H1 (cell line): ENCODE data around the gene IDUA. TPM values are rescaled to one million over a fixed set of nuclear protein-coding genes. Genes with fewer than 3 reads are reported as not detected.

ENCODE experiments used
- CTCF ChIA-PET: fragments of 300-600 bp; sonication (Branson Sonifier 250); formaldehyde crosslinking; loops from one replicate; lab custom pipeline; 2021; ENCODE audit not compliant: partially characterized antibody; lab: Charles Lee
- POLR2A ChIA-PET: fragments of 300-600 bp; sonication (Branson Sonifier 250); formaldehyde crosslinking; loops from one replicate; lab custom pipeline; 2021; ENCODE audit warnings: inconsistent platforms; ENCODE audit not compliant: partially characterized antibody; lab: Charles Lee
- DNase-seq, 2 experiments: peaks; one replicate each; pipeline versions ENCODE4 v3.0.0 to v3.0.0-alpha.2; 2010 to 2022; ENCODE audit warnings: low spot score in 2 of 2, low read depth in 1 of 2, mixed read lengths in 1 of 2
- FAIRE-seq: peaks from 2 replicates; lab custom pipeline; 2011; peaks lifted over from hg19 to GRCh38; lab: Jason Lieb, UNC
- H2AFZ ChIP-seq: 2 replicates; pipeline ENCODE4 v1.8.1; 2012; ENCODE audit warnings: low read length, inconsistent platforms
- H2AK5ac ChIP-seq: 2 replicates; pipeline ENCODE4 v1.6.1; 2013; ENCODE audit warnings: low read depth, low read length
- H2BK120ac ChIP-seq: replicated peaks from 2 replicates; pipeline ENCODE3; 2013; ENCODE audit warnings: low read depth, low read length, inconsistent platforms
- H2BK12ac ChIP-seq: 2 replicates; pipeline ENCODE4 v1.6.1; 2013; ENCODE audit warnings: low read depth, low read length
- H2BK15ac ChIP-seq: 2 replicates; pipeline ENCODE4 v1.6.1; 2013; ENCODE audit warnings: low read length
- H2BK20ac ChIP-seq: 2 replicates; pipeline ENCODE4 v1.6.1; 2013; ENCODE audit warnings: low read length
- H2BK5ac ChIP-seq: 2 replicates; pipeline ENCODE4 v1.6.1; 2013; ENCODE audit warnings: low read depth, low read length
- H3K14ac ChIP-seq: 2 replicates; pipeline ENCODE4 v1.6.1; 2013; ENCODE audit warnings: inconsistent platforms; ENCODE audit not compliant: insufficient read length
- H3K18ac ChIP-seq: 2 replicates; pipeline ENCODE4 v1.6.1; 2013; ENCODE audit warnings: low read length; ENCODE audit errors: extremely low read depth
- H3K23ac ChIP-seq: 2 replicates; pipeline ENCODE4 v1.6.1; 2013; ENCODE audit warnings: inconsistent platforms; ENCODE audit not compliant: insufficient read length
- H3K23me2 ChIP-seq: 2 replicates; pipeline ENCODE4 v1.6.1; 2013; ENCODE audit warnings: low read depth, low read length
- H3K27ac ChIP-seq: 2 replicates; pipeline ENCODE4 v1.6.1; 2011; ENCODE audit warnings: low read depth, low read length, inconsistent platforms
- H3K27me3 ChIP-seq, 4 experiments: replicated peaks in 1 of 4; 1 replicate in 1 of 4; 2 replicates in 3 of 4; pipeline versions ENCODE4 v1.6.1 to v1.8.1; 2011 to 2013; ENCODE audit warnings: low read length in 3 of 4, mild to moderate bottlenecking in 3 of 4, inconsistent platforms in 2 of 4, mixed read lengths in 2 of 4, moderate library complexity in 1 of 4; ENCODE audit not compliant: control insufficient read depth in 3 of 4, insufficient read depth in 3 of 4; ENCODE audit errors: extremely low read depth in 1 of 4
- H3K36me3 ChIP-seq, 4 experiments: 2 replicates each; pipeline versions ENCODE4 v1.6.1 to v1.8.1; 2011 to 2013; ENCODE audit warnings: mild to moderate bottlenecking in 4 of 4, low read length in 3 of 4, moderate library complexity in 2 of 4, control low read depth in 1 of 4, inconsistent platforms in 1 of 4; ENCODE audit not compliant: insufficient read depth in 4 of 4, control insufficient read depth in 2 of 4
- H3K4ac ChIP-seq: replicated peaks from 2 replicates; pipeline ENCODE3; 2013; ENCODE audit warnings: low read length, low read depth, mixed read lengths, inconsistent platforms; ENCODE audit not compliant: insufficient read length
- H3K4me1 ChIP-seq, 4 experiments: replicated peaks in 1 of 4; 1 replicate in 1 of 4; 2 replicates in 3 of 4; pipeline versions ENCODE4 v1.6.1 to v1.8.1; 2011 to 2013; ENCODE audit warnings: low read length in 3 of 4, inconsistent platforms in 2 of 4, mixed read lengths in 1 of 4; ENCODE audit not compliant: insufficient read depth in 4 of 4, control insufficient read depth in 3 of 4
- H3K4me2 ChIP-seq, 2 experiments: 2 replicates each; pipeline versions ENCODE4 v1.6.1 to v1.8.1; 2011 to 2013; ENCODE audit warnings: low read depth in 2 of 2, low read length in 2 of 2, control low read depth in 1 of 2, inconsistent platforms in 1 of 2, mild to moderate bottlenecking in 1 of 2; ENCODE audit not compliant: insufficient read depth in 1 of 2
- H3K4me3 ChIP-seq, 4 experiments: fragments of 200-600, 300-600 bp in 1 of 4; sonication (generic), shearing (Covaris generic), sonication (Bioruptor Twin) in 1 of 4; 2 replicates each; pipeline versions ENCODE4 v1.5.1 to v1.8.1; 2011 to 2016; ENCODE audit warnings: low read length in 4 of 4, low read depth in 3 of 4, control low read depth in 2 of 4, inconsistent platforms in 2 of 4, mild to moderate bottlenecking in 2 of 4, mixed read lengths in 1 of 4, moderate library complexity in 1 of 4; ENCODE audit not compliant: insufficient read depth in 2 of 4; ENCODE audit errors: extremely low read depth in 1 of 4
- H3K56ac ChIP-seq: replicated peaks from 2 replicates; pipeline ENCODE3; 2013; ENCODE audit warnings: low read depth, mild to moderate bottlenecking, mixed read lengths, low read length, inconsistent platforms; ENCODE audit not compliant: insufficient read length
- H3K79me1 ChIP-seq: 2 replicates; pipeline ENCODE4 v1.6.1; 2013; ENCODE audit warnings: low read depth, low read length, control low read depth
- H3K79me2 ChIP-seq, 2 experiments: 2 replicates each; pipeline versions ENCODE4 v1.6.1 to v1.8.1; 2012 to 2013; ENCODE audit warnings: low read length in 2 of 2, mild to moderate bottlenecking in 2 of 2, inconsistent platforms in 1 of 2; ENCODE audit not compliant: insufficient read depth in 2 of 2, control insufficient read depth in 1 of 2
- H3K9ac ChIP-seq, 4 experiments: replicated peaks in 1 of 4; 1 replicate in 1 of 4; 2 replicates in 3 of 4; pipeline versions ENCODE4 v1.6.1 to v1.8.1; 2011 to 2013; ENCODE audit warnings: low read depth in 3 of 4, low read length in 3 of 4, control low read depth in 2 of 4, mild to moderate bottlenecking in 2 of 4, moderate library complexity in 2 of 4, inconsistent platforms in 1 of 4; ENCODE audit errors: extremely low read depth in 1 of 4
- H3K9me3 ChIP-seq, 2 experiments: 2 replicates each; pipeline versions ENCODE4 v1.6.1 to v1.8.1; 2012 to 2013; ENCODE audit warnings: mild to moderate bottlenecking in 2 of 2, moderate library complexity in 2 of 2, control low read depth in 1 of 2, inconsistent platforms in 1 of 2, low read depth in 1 of 2, low read length in 1 of 2, mixed read lengths in 1 of 2; ENCODE audit not compliant: insufficient read depth in 2 of 2
- H4K20me1 ChIP-seq, 2 experiments: replicated peaks in 1 of 2; 2 replicates each; pipeline versions ENCODE3 to v1.8.1; 2011 to 2013; ENCODE audit warnings: inconsistent platforms in 2 of 2, low read length in 2 of 2, mild to moderate bottlenecking in 1 of 2; ENCODE audit not compliant: insufficient read depth in 2 of 2, control insufficient read depth in 1 of 2
- H4K5ac ChIP-seq: 2 replicates; pipeline ENCODE4 v1.6.1; 2013; ENCODE audit warnings: low read length, low read depth, mixed read lengths, inconsistent platforms; ENCODE audit not compliant: insufficient read length
- H4K8ac ChIP-seq: 2 replicates; pipeline ENCODE4 v1.8.0; 2013; ENCODE audit warnings: mild to moderate bottlenecking, moderate library complexity, low read length, inconsistent platforms; ENCODE audit not compliant: insufficient read depth; ENCODE audit errors: extremely low read depth
- H4K91ac ChIP-seq: replicated peaks from 2 replicates; pipeline ENCODE3; 2013; ENCODE audit warnings: low read length, mixed read lengths, inconsistent platforms; ENCODE audit not compliant: insufficient read length
- CBX8 ChIP-seq: fragments of 300-800, 300-1000 bp; sonication (generic); IDR thresholded peaks from 2 replicates; pipeline ENCODE4 v1.7.1; 2016; ENCODE audit warnings: low read depth, low read length, borderline replicate concordance
- CHD2 ChIP-seq: IDR thresholded peaks from 2 replicates; pipeline ENCODE4 v1.6.1; 2012; ENCODE audit warnings: low read length, improper control_type of control experiment
- GABPA ChIP-seq: IDR thresholded peaks from 2 replicates; pipeline ENCODE4 v1.6.1; 2011; ENCODE audit warnings: mild to moderate bottlenecking, low read length, moderate library complexity, borderline replicate concordance; ENCODE audit not compliant: insufficient read depth
- RNF2 ChIP-seq: fragments of 200-900, 300-1000 bp; sonication (generic); IDR thresholded peaks from 2 replicates; pipeline ENCODE4 v1.7.1; 2016; ENCODE audit warnings: borderline replicate concordance, low read depth, mild to moderate bottlenecking, antibody characterized with exemption, low read length; ENCODE audit not compliant: poor library complexity, severe bottlenecking; ENCODE audit errors: missing control alignments
- RXRA ChIP-seq: IDR thresholded peaks from 2 replicates; pipeline ENCODE4 v1.6.1; 2011; ENCODE audit warnings: low read depth, mild to moderate bottlenecking, low read length, moderate library complexity; ENCODE audit not compliant: insufficient read depth
- SP1 ChIP-seq: IDR thresholded peaks from 2 replicates; pipeline ENCODE4 v1.6.1; 2011; ENCODE audit warnings: low read depth, low read length
- WGBS, 2 experiments: shearing (Covaris generic) in 1 of 2; methylation state at CpG; one replicate each; pipeline versions ENCODE4 v1.1.6 to v1.1.7; 2013 to 2015; ENCODE audit warnings: low lambda C conversion rate in 2 of 2, mixed read lengths in 2 of 2, inconsistent platforms in 1 of 2, low coverage in 1 of 2, missing lambda C conversion rate in 1 of 2; ENCODE audit not compliant: insufficient replicate concordance in 2 of 2, insufficient coverage in 1 of 2, insufficient read length in 1 of 2; ENCODE audit errors: extremely low coverage in 1 of 2, missing lambda C conversion rate in 1 of 2; 5-methylcytosine and 5-hydroxymethylcytosine counted together
- polyA plus RNA-seq, 7 experiments: library from polyadenylated mRNA; depleted of rRNA in 3 of 7; stranded (reverse) in 5 of 7; unstranded in 2 of 7; fragments of >200 nt in 5 of 7; fragments of 200-250 nt in 2 of 7; gene quantifications; 1 replicate in 5 of 7; 2 replicates in 1 of 7; 4 replicates in 1 of 7; pipeline versions ENCODE4 v1.2.1 to v1.2.3, GENCODE V29; 2011 to 2013; ENCODE audit warnings: missing spikeins in 2 of 7, mixed read lengths in 2 of 7
- total RNA-seq: library from RNA; stranded (reverse); fragmentation: NEBNext Ultra II Directional; extraction: Animal tissue kit (Norgen Biotek cat#: 25700); gene quantifications from 2 replicates; pipeline ENCODE4 v1.2.1, GENCODE V29; 2021

Gene IDUA
- total and polyA plus RNA-seq, 2 of the 8 experiments (the other 6 are each of a cell fraction or from before 2014, with no cell fraction given) = 2.8 to 4.8 TPM

- no peak overlapping the region for H3K27ac ChIP-seq
- no peak overlapping the region for H2BK20ac ChIP-seq
- H3K4me3 ChIP-seq = no peak overlapping the region
- H3K4me2 ChIP-seq = no peak overlapping the region
- no peak overlapping the region for H2BK120ac ChIP-seq
- H3K56ac ChIP-seq = no peak overlapping the region
- H3K4ac ChIP-seq = no peak overlapping the region
- no peaks in the 10 kb centered on the region for H3K79me2 ChIP-seq
- H2BK12ac ChIP-seq = no peak overlapping the region
- H4K8ac ChIP-seq = peak overlapping the region; percentile 2; the same call in 1 of the 2 replicates
- H2AFZ ChIP-seq = no peak overlapping the region
- H3K4me1 ChIP-seq = peaks cover 0 to 11% (median 9%) of the 10 kb centered on the region in 4 experiments; a peak in 6 of 7 replicates
- H2BK15ac ChIP-seq = no peak overlapping the region
- no peaks in the 10 kb centered on the region for H3K36me3 ChIP-seq
- no peak overlapping the region for H3K18ac ChIP-seq
- H3K14ac ChIP-seq = no peak overlapping the region
- peaks cover 2% of the 10 kb centered on the region; the same call in 1 of the 2 replicates for H3K23me2 ChIP-seq
- H3K23ac ChIP-seq = no peak overlapping the region
- H3K27me3 ChIP-seq = peaks cover 0 to 15% (median 9%) of the 10 kb centered on the region in 4 experiments; a peak in 6 of 7 replicates
- no peak overlapping the region for H3K9ac ChIP-seq
- H4K5ac ChIP-seq = no peak overlapping the region
- no peak overlapping the region for H2AK5ac ChIP-seq
- DNase-seq = peak in 1 of 2 experiments; percentile 46
- ChIA-PET CTCF (interaction anchor here (0.7 to 1.0 kb wide), 3 partner anchors 9 to 25 kb away, joined by 3 to 4 read pairs (median 3); no protein-coding TSS in a partner anchor), POLR2A (no interaction called here)
- WGBS, 2 experiments = 91% methylated on average over 30 of the region's 34 CpGs; no CpG with 5 or more reads in 1 of the 2 experiments
- H4K20me1 ChIP-seq = peaks cover 0 to 2% of the 10 kb centered on the region in 2 experiments
- H3K79me1 ChIP-seq = no peaks in the 10 kb centered on the region
- no peak overlapping the region for H2BK5ac ChIP-seq
- no peak for FAIRE-seq
- no peaks in the 10 kb centered on the region for H3K9me3 ChIP-seq
- H4K91ac ChIP-seq = no peak overlapping the region
- TF ChIP-seq CBX8 (no peak), RNF2 (no peak), SP1 (no peak), GABPA (no peak), CHD2 (no peak), RXRA (no peak)
These were observed 61.3 kb downstream of the IDUA start for GRCh38 chr4:1047976-1048772.
